ENCODE measurements around the gene RAB41.

RAB41 gene

GRCh38 chrX:70292788-70293187 lies 10.8 kb downstream of the RAB41 start:
- FAIRE-seq = no peak

- no peak for FAIRE-seq
Measured at GRCh38 chrX:70293621-70294020, 11.6 kb downstream of the RAB41 start.

GRCh38 chrX:70301716-70302115 lies 19.7 kb downstream of the RAB41 start:
- FAIRE-seq = no peak

GRCh38 chrX:70313503-70313902 lies 31.5 kb downstream of the RAB41 start:
- no peak for FAIRE-seq

GRCh38 chrX:70322784-70323183 lies 40.8 kb downstream of the RAB41 start:
- no peak for FAIRE-seq

GRCh38 chrX:70323628-70324027 lies 41.7 kb downstream of the RAB41 start:
- peak; percentile 39 for FAIRE-seq

- no peak for FAIRE-seq
Measured at GRCh38 chrX:70324326-70324725, 42.4 kb downstream of the RAB41 start.

- no peak for FAIRE-seq
Measured at GRCh38 chrX:70331161-70331560, 49.2 kb downstream of the RAB41 start.

- no peak for FAIRE-seq
Measured at GRCh38 chrX:70332600-70332999, 50.6 kb downstream of the RAB41 start.
